ENCODE measurements around the gene TRPC4.

Gene TRPC4

GRCh38 chr13:37651891-37652290 lies 217.7 kb downstream of the TRPC4 start:
- DNase-seq = no peak

- DNase-seq = no peak
Measured at GRCh38 chr13:37648609-37649008, 221.0 kb downstream of the TRPC4 start.

GRCh38 chr13:37647031-37647650 lies 222.4 kb downstream of the TRPC4 start:
- no peak for DNase-seq

- DNase-seq = no peak
Measured at GRCh38 chr13:37646531-37646930, 223.0 kb downstream of the TRPC4 start.

GRCh38 chr13:37645181-37645740 lies 224.3 kb downstream of the TRPC4 start:
- no peak for DNase-seq

- DNase-seq = no peak
Measured at GRCh38 chr13:37641391-37641790, 228.2 kb downstream of the TRPC4 start.

- no peak for DNase-seq
Measured at GRCh38 chr13:37640499-37640898, 229.1 kb downstream of the TRPC4 start.

- DNase-seq = no peak
Measured at GRCh38 chr13:37636701-37637100, 232.9 kb downstream of the TRPC4 start.

- no peak for DNase-seq
Measured at GRCh38 chr13:37632294-37632693, 237.3 kb downstream of the TRPC4 start.

GRCh38 chr13:37627428-37627827 lies 242.1 kb downstream of the TRPC4 start:
- DNase-seq = no peak

- DNase-seq = no peak
Measured at GRCh38 chr13:37621811-37622361, 247.7 kb downstream of the TRPC4 start.

- no peak for DNase-seq
Measured at GRCh38 chr13:37618554-37618953, 251.0 kb downstream of the TRPC4 start.

- no peak for DNase-seq
Measured at GRCh38 chr13:37617173-37617572, 252.4 kb downstream of the TRPC4 start.

GRCh38 chr13:37616131-37616530 lies 253.4 kb downstream of the TRPC4 start:
- DNase-seq = no peak

- DNase-seq = no peak
Measured at GRCh38 chr13:37615276-37615675, 254.3 kb downstream of the TRPC4 start.

GRCh38 chr13:37613638-37614037 lies 255.9 kb downstream of the TRPC4 start:
- no peak for DNase-seq

- DNase-seq = no peak
Measured at GRCh38 chr13:37613236-37613635, 256.3 kb downstream of the TRPC4 start.

GRCh38 chr13:37608750-37609339 lies 260.7 kb downstream of the TRPC4 start:
- DNase-seq = no peak

- no peak for DNase-seq
Measured at GRCh38 chr13:37602733-37603381, 266.7 kb downstream of the TRPC4 start.

GRCh38 chr13:37601648-37602440 lies 267.7 kb downstream of the TRPC4 start:
- DNase-seq = no peak

GRCh38 chr13:37599519-37599918 lies 270.1 kb downstream of the TRPC4 start:
- DNase-seq = no peak

- no peak for DNase-seq
Measured at GRCh38 chr13:37598597-37598996, 271.0 kb downstream of the TRPC4 start, which contains the start of gene POSTN. TSS of gene POSTN (minus strand) at chr13:37598768. CDS start at chr13:37598726, 42 bp downstream.

- DNase-seq = no peak
Measured at GRCh38 chr13:37597477-37598025, 272.0 kb downstream of the TRPC4 start.
